Germinal center (tissue), 1 donor: Measurements from ENCODE around the gene FGGY.
"Not testable (repeated sequence)": the region's sequence is repeated elsewhere in the genome, so short reads cannot be mapped to it uniquely, and the experiment has no call there.

Experiments
- DNase-seq: peaks from one replicate; pipeline ENCODE4 v3.0.0; 2012; ENCODE audit warnings: mixed read lengths, low spot score

FGGY gene

DNA sequence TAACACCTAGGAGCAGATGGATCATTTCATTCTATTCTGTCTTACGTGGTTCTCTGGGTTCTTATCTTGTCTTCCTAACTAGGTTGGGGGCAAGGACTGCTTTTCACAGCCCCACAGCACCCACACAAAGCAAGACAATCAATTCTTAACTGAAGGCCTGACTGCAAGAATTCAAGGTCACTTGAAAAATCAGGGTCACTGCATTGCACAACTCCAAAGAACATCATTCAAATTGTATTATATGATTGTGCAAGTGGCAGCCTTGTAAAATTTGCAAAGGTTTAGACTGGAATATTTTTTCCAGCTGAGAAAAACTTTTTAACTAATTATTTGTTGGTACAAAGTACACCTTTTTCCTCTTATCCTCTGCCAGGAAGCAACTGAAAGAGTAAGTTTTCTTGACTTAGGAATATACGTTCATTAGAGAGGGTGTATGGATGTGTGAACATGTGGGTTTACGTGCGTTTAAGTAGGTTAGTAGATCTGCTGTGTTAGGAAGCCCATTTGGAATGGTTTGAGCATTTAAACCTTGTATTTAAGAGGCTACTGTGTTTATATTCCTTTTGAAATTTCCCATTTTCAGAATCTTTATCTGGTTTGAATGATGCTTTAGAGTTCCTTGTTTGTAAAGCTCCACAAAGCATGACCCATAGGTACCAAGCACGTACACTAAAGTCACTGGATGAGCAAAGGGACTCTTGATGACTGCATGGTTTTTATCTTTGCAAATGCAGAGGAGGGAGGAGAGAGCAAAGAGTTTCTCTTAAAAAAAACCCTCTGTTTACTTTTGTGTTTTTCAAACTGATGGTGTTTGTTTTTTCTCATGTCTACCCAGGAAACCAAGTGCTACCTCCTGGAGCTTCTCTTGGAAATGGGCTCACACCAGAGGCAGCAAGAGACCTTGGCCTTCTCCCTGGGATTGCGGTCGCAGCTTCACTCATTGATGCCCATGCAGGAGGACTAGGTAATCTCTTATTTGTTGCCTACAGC is 214.9 kb downstream of the FGGY start:
- DNase-seq: no peak

DNA sequence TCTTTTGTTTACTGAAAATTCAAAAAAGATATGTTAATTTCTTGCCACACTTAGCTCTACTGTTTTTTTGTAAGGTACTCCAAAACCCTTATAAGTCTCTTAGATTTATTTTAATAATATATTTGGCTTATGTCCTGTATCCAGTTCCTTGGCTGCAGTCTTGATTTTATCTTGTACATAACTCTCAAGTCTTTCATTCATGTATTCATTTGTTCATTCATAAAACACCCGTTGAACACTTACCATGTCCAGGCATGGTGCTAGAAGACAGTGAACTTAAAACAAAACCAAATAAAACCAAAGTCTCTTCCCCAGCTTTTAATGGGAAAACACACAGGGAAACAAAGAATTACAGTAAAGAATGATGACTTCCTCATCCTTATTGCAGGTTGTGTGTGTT is 215.8 kb downstream of the FGGY start:
- DNase-seq: no peak

DNA sequence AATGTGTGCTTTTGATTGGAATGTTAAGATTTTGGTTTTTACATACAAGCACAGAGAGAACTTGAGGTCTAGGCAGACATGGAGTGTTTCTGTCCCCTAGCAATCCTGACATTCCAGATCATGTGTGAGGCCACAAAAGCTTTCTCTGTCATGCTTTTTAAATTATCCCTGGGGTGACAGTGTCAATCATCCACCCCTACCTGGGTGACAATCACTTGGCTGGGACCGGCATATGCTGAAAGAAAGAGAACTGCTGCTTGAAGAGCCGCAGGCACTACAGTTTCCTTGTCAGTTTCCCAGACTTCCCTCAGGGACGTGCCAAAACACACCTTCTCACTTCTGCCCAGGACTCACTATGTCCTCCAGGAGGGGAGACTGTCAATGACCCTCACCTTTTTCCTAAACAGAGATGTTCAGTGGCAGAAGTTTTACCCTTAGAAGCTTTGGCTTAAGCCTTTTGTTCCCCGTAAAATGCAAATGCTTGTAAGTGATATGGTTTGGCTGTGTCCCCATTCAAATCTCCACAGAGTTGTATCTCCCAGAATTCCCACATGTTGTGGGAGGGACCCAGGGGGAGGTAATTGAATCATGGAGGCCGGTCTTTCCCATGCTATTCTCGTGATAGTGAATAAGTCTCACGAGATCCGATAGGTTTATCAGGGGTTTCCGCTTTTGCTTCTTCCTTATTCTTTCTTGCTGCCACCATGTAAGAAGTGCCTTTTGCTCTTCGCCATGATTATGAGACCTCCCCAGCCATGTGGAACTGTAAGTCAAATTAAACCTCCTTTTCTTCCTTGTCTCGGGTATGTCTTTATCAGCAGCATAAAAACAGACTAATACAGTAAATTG is 217.4 kb downstream of the FGGY start:
- DNase-seq: no peak

DNA sequence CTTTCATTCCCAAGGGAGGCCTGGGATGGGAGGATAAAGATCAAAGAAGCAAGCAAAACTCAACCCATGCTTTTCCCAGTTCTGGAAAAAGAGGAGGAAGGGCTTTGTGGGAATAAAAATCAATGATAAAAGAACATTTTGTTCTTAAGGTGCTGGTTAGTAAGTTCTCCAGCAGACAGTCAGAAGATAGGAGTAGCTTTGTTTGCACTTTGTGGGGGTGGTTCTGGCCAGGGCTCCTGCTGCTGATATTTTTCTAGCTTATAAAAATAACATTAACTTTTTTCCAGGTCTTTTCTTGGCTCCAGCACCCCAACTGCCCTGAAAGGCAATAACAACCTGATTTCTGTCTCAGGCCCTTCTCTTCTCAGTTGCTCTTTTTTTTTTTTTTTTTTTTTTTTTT is 220.0 kb downstream of the FGGY start:
- no peak for DNase-seq

DNA sequence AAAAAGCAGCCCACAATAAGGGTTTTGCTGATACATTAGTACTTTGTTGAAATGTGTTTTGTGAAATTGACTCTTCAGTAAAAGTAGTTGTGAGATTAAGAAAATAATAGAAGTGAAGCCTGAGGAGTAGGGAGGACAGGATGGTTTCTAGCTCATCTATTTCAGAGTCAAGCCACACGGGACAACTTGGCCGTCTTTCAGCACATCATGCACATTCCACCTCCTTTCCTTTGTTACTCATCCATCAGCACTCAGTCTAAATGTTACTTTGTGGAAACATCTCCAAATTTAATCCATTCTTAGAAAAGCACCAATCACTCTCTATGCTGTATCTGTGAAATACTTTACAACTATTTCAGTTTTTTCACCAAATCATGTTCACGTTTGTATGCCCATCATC is 223.3 kb downstream of the FGGY start:
- DNase-seq: no peak

DNA sequence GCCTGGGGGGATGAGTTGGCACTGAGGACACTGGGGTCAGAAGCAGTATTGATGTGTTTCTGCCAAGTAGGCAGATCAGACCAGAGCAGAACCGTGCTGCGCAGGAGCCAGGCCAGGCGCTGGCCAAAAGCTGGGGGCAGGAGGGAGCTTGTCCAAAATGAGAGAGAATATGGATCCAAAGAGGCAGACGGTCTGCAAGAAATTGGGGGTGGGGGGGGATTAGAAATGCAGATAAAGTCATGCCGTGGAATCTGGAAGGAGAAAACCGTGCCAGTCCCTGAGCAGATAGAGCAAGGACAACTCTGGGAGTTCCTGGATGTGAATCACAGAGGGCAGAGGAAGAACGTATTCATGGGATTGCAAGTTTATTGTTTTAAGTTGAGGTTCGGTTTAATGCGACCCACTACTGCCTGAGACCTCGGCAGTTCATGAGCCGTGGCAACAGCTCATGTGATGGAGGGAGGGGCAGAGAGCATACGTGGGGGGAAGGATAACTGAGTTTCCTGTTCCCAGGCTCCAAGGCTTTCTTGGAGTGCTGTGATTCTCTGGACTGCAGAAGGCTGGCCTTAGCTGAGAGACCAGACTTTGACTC is 224.0 kb downstream of the FGGY start:
- no peak for DNase-seq

DNA sequence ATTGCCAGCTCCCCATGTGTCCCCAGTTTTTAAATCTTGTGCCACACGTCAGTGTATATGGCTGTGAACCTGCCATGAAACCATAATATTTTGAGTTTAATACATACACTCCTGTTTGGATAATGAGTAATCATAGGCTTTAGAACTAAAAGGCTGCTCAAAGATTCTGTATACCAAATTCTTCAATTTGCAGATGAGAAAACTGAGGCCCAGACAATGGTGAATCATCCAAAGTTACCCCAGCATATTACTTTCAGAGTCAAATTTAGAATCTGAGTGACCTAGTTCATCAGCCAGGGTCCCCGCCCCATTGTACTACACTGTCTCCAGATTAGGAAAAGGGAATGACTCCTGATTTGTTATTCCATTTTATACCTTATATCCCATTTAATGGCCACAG is 224.6 kb downstream of the FGGY start:
- no peak for DNase-seq

DNA sequence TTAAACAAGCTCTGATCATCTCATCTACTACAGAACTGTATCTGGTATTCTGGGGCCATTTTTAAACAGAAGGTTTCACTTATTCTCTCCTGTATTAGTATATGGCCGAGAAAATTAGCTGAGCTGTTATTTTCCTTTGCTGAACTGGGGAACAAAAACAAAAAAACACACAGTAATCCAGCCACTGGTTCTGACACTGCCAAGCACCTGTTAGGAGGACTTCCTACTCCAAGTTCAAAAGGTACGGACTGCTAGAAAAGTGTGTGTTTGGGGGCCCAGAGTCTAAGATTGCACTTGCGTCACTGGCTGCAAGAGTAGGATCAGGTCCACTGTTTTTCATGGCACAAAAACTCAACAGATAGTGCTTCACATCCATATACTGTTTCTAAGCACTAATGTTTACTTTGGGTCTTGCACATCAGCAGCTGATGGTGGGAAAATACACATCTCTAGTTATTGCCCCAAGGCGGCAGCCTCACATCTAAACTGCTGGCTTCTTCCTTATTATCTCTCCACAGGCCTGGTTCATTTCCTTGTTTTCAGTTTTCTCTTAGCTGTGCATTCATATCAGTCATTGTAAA is 226.1 kb downstream of the FGGY start:
- DNase-seq: no peak

DNA sequence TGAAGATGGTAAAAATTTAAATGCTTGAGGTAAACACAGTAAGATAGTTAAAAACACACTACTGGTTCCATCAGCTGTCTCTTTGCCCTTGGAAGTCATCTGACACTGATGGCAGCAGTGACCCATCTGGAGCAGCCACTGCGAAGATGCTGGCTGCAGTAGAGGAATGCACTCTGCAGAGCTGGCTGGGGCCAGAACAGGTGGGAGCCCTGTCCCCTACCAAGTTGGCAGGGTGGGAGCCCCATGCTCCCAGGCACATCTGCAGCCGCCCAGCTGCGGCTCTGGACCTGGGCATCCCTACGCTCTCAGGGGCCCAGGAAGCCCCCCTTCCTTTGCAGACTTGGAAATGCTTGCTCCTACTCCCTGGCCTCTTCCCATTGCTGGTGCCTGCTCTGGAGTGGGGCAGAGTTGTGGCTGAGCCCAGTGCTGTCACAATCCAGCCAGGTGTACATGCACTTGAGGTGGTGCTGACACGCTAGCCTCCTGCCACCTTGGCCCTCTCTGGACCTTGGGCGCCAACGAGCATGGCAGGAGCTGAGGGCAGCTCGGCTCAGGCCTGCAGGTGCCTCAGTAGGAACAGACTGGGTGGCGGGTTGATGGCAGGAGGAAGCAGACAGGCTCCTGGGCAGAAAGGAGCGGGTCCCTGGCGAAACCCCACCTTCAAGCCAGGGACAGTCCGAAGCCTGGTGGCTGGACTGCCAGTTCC is 227.0 kb downstream of the FGGY start:
- no peak for DNase-seq

DNA sequence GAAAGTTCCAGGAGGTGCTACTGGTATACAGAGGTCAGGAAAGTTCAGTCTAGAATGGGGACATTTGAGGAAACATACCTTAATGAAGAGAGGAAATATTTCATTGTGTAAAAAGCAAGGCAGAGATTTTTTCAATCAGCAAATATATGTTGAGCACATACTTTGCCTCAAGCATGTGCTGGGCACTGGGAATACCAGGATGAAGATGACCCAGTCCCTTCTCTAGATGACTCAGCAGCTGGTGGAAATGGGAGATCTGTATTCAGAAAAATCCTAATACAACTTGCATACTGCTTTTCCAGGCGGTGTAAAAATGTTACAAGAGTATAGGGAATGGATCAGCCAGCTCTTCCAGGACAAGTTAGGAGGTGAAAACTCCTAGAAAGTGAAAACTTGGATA is 229.3 kb downstream of the FGGY start:
- DNase-seq: no peak

DNA sequence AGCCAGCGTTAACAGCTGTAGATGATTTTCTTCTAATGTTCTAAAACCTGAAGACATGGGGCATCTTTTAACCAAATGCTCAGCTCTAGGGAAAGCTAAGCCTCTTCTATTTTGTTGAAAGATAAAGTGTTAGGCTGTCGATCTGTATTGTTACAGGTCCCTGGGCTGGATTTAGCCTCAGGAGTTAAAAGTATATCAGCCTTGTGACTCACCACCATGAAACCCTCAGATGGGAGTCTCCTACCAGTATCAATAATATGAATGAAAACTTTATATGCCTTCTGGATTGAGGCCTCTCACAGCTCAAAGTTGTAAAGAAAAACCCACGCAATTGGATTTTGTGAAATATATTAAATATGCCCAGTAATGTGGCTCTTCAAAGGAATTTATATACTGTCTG is 231.6 kb downstream of the FGGY start:
- DNase-seq: no peak

DNA sequence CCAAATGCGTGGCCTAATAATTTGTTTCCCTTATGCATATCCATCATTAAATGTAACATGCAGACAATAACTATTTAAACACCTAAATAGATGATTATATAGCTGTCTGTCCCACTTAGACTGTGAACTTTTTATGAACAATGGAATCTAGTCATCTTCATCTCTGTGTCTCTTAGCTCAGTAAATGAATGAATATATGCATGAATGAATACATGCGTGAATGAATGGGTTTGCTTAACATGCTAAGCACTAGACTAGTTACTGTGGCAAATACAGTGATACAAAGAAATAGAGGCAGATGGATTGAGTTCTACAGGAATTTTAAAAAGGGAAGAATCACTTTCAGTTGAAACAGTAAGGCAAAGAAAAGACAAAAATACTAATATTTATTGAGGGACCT is 232.0 kb downstream of the FGGY start:
- no peak for DNase-seq

DNA sequence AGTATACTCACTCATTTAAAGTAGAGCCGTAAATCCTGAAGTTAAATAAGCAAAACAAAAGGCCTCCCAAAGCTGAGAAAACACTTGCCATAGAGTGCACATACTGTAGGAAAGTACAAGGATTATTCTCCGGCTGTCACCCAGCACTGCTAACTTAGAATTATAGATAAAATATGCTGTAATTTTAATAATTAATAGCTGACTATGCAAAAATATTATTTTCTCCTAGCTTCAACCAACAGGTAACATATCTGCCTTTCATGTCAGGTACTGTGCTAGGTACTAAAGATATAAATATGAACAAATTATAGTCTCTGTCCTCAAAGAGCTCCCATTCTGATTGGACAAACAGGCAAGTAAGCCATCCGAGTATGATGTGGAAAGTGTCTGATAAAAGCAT is 233.2 kb downstream of the FGGY start:
- no peak for DNase-seq

DNA sequence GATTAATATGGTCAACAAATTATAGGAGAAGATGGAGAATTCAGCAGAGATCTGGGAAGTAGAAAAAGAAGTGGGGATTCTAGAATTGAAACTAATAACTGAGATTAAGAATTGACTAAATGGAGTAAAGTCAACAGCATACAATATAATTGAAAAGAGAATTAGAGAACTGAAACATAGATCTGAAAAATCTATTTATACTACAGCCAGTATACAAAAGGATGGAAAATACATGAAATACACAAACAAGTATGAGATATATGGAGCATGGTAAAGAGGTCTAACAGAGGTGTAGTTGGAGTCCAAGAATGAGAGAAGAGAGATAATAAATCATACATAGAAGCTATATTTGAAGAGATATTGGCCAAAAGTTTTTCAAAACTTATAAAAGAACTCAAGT is 235.2 kb downstream of the FGGY start:
- DNase-seq: no peak

DNA sequence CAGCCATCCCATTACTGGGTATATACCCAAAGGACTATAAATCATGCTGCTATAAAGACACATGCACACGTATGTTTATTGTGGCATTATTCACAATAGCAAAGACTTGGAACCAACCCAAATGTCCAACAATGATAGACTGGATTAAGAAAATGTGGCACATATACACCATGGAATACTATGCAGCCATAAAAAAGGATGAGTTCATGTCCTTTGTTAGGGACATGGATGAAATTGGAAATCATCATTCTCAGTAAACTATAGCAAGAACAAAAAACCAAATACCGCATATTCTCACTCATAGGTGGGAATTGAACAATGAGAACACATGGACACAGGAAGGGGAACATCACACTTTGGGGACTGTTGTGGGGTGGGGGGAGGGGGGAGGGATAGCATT is 241.6 kb downstream of the FGGY start:
- not testable (repeated sequence) for DNase-seq

DNA sequence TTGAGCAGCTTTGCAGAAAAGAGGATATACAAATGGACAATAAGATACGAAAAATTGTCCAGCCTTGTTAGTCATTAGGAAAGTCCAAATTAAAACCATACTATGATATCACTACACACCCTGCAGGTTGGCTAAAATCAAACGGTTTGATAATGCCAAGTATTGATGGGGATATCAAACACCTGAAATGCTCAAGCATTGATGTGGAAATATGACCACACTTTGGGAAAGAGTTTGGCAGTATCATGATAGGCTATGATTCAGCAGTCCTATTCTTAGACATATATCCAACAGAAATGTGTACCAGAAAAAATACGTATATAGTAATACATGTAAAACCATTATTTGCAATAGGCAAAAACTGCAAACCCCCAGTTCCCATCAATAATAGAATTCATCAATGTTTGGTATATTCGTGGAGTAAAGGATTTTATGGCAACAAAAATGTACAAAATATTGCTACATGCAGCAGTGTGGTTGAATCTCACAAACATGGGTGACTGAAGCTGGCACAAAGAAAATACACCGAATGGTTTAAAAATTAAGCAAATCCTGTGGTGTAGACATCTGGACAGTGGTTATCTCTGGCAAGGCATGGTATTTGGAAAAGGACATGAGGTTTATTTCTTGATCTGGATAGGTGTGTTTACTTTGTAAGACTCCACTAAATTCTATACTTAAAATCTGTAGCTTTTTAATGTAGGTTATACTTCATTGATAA is 243.2 kb downstream of the FGGY start:
- DNase-seq: no peak

DNA sequence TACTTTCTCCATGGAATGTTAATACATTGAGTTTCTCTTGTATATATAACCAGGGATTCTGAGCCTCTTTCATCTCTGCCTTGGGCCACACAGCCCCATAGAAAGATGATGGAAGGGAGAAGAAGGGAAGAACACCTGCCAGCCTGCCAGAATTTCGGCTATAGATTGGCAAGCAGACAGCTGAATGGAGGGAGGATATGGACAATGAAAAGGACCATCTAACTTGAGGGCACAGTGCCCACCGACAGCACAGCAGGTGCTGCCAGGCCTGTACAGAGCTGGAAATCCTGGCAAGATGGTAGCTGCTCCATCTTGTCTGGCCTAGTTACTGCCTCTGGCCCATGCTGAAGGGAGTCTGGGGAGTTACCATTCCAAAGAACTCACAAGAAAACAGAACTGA is 244.3 kb downstream of the FGGY start:
- no peak for DNase-seq

DNA sequence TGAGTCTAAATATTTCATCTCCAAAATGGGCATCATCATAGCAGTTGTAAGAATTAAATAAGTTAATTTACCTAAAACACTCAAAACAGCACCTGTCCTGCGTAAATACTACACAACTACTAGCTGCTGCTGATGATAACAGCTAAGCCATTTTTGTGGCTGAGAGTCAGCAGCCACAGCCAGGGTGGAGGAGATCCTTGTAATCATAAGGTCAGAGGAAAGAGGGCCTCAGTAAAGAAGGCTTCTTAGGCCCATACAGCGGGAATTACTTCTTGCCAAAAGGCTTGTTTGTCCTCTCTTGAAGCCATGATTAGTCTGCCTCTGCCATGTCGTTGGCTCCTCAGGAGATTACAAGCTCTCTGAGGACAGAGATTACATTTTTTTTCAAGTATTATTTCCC is 245.0 kb downstream of the FGGY start:
- DNase-seq: no peak

DNA sequence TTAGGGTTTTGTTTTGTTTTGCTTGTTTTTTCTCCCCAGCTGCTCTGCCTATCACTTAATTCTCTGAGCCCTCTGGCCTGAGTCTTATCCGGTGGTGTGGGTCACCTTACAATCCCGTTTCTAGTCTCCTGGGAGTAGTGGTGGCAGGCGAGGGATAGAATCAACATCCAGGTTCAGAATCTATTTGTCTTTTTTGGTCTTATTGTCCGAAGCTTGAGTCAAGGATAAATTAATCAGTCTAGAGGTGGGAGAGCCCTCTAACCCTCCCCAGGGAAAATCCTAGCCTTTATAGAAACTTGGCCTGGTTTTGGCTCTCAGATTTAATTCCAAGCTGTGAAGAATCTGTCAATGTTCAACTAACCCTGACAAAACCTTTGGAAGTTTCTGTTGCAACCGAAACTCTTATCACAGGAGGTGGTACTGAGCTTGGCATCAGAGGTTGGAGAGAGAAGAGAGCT is 246.3 kb downstream of the FGGY start:
- no peak for DNase-seq

DNA sequence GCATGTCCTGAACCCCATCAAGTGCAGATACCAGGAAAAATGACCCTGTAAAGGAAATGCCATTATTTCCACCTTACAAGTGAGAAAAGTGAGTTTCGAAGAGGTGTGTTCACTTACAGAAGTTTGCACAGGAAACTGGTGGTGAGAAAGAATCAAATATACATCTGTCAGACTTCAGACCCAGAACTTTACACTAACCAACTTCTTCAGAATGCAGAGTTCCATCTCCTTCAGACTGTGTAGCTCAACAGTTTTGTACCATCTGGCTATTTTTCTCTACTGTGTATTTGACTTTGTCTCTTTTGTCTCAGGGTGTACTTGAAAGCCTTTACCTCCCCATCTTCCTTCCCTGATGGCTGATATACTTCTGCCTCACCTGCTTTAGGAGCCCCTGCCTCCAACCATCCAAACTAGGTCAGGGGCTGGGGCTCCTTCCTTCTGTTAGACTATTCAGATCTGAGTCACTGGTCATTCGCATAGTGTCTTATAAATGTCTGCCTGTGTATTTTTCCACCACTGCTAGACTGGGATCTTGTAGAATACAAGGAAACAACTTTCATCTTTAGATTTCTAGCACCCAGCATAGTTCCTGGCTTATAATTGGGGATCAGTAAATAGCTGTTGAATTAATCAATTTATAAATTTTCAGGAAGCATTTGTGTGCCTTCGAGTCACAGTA is 247.9 kb downstream of the FGGY start:
- no peak for DNase-seq
